KMS-11 (cell line): ENCODE results near the gene ZNF91.

Source experiments
- H2AFZ ChIP-seq: fragments of 200-600 bp; sonication (generic); 2 replicates; pipeline ENCODE4 v1.6.1; 2016; ENCODE audit warnings: antibody characterized with exemption, mixed run types, low read depth
- H3K27ac ChIP-seq: fragments of 200-600 bp; sonication (generic); 2 replicates; pipeline ENCODE4 v1.6.1; 2016; ENCODE audit warnings: mild to moderate bottlenecking, mixed run types
- H3K27me3 ChIP-seq: fragments of 200-600 bp; sonication (generic); 2 replicates; pipeline ENCODE4 v1.6.1; 2017; ENCODE audit warnings: mild to moderate bottlenecking, low read depth, mixed run types, moderate library complexity; ENCODE audit not compliant: insufficient read depth
- H3K36me3 ChIP-seq: fragments of 200-600 bp; sonication (generic); 2 replicates; pipeline ENCODE4 v1.6.1; 2017; ENCODE audit warnings: mild to moderate bottlenecking, mixed run types; ENCODE audit not compliant: insufficient read depth
- H3K4me1 ChIP-seq: fragments of 200-600 bp; sonication (generic); 2 replicates; pipeline ENCODE4 v1.6.1; 2016; ENCODE audit warnings: mild to moderate bottlenecking, low read depth, mixed run types; ENCODE audit not compliant: poor library complexity, severe bottlenecking
- H3K4me2 ChIP-seq: fragments of 200-600 bp; sonication (generic); 2 replicates; pipeline ENCODE4 v1.7.0; 2016; ENCODE audit warnings: mild to moderate bottlenecking, mixed run types
- H3K4me3 ChIP-seq: fragments of 200-600 bp; sonication (generic); IDR thresholded peaks from 2 replicates; pipeline ENCODE4 v1.6.1; 2017; ENCODE audit warnings: low read depth, low read length, mixed read lengths; ENCODE audit not compliant: insufficient read depth
- H3K79me2 ChIP-seq: fragments of 200-600 bp; sonication (generic); 2 replicates; pipeline ENCODE4 v1.6.1; 2016; ENCODE audit warnings: low read depth, mixed run types; ENCODE audit not compliant: insufficient read depth
- H3K9ac ChIP-seq: fragments of 200-600 bp; sonication (generic); 2 replicates; pipeline ENCODE4 v1.6.1; 2016; ENCODE audit warnings: mild to moderate bottlenecking, mixed run types
- H4K20me1 ChIP-seq: fragments of 200-600 bp; sonication (generic); 2 replicates; pipeline ENCODE4 v1.6.1; 2016; ENCODE audit warnings: mild to moderate bottlenecking, mixed run types; ENCODE audit not compliant: insufficient read depth
- CTCF ChIP-seq: fragments of 200-600 bp; sonication (generic); conservative IDR thresholded peaks from 2 replicates; pipeline ENCODE4 v1.6.1; 2017; ENCODE audit warnings: low read depth, mild to moderate bottlenecking, antibody characterized with exemption, low read length, moderate library complexity, mixed read lengths

Gene ZNF91

GRCh38 chr19:23312515-23312914, 82.8 kb downstream of the ZNF91 start:
- Histone ChIP-seq H3K27me3 (no peaks in the 10 kb centered on the region), H3K27ac (no peak overlapping the region), H3K79me2 (no peaks in the 10 kb centered on the region), H3K9ac (no peak overlapping the region), H4K20me1 (no peaks in the 10 kb centered on the region), H3K4me3 (no peak overlapping the region), H3K4me1 (no peaks in the 10 kb centered on the region), H3K36me3 (no peaks in the 10 kb centered on the region), H3K4me2 (no peak overlapping the region), H2AFZ (no peak overlapping the region)
- no peak for TF ChIP-seq CTCF

GRCh38 chr19:23311551-23311950, 83.7 kb downstream of the ZNF91 start:
- H3K4me1 ChIP-seq: no peaks in the 10 kb centered on the region
- H3K36me3 ChIP-seq: no peaks in the 10 kb centered on the region
- no peaks in the 10 kb centered on the region for H4K20me1 ChIP-seq
- no peak for TF ChIP-seq CTCF
- H3K4me2 ChIP-seq: no peak overlapping the region
- no peak overlapping the region for H3K4me3 ChIP-seq
- H3K9ac ChIP-seq: no peak overlapping the region
- H2AFZ ChIP-seq: no peak overlapping the region
- no peak overlapping the region for H3K27ac ChIP-seq
- H3K79me2 ChIP-seq: no peaks in the 10 kb centered on the region
- no peaks in the 10 kb centered on the region for H3K27me3 ChIP-seq

- H3K9ac ChIP-seq: no peak overlapping the region
- no peaks in the 10 kb centered on the region for H3K79me2 ChIP-seq
- H3K27me3 ChIP-seq: no peaks in the 10 kb centered on the region
- no peak overlapping the region for H3K4me2 ChIP-seq
- no peak overlapping the region for H3K4me3 ChIP-seq
- no peak for TF ChIP-seq CTCF
- H3K36me3 ChIP-seq: no peaks in the 10 kb centered on the region
- H3K27ac ChIP-seq: no peak overlapping the region
- H3K4me1 ChIP-seq: no peaks in the 10 kb centered on the region
- H2AFZ ChIP-seq: no peak overlapping the region
- no peaks in the 10 kb centered on the region for H4K20me1 ChIP-seq
Measured at GRCh38 chr19:23310729-23311211, 84.5 kb downstream of the ZNF91 start.

GRCh38 chr19:23309926-23310325, 85.3 kb downstream of the ZNF91 start:
- no peak overlapping the region for H2AFZ ChIP-seq
- TF ChIP-seq CTCF: no peak

GRCh38 chr19:23305555-23305954, 89.7 kb downstream of the ZNF91 start:
- no peak for TF ChIP-seq CTCF
- H4K20me1 ChIP-seq: no peaks in the 10 kb centered on the region

More at GRCh38 chr19:23309926-23310325, 85.3 kb downstream of the ZNF91 start:
- Histone ChIP-seq H3K79me2 (no peaks in the 10 kb centered on the region), H3K27me3 (no peaks in the 10 kb centered on the region), H3K4me2 (no peak overlapping the region), H3K4me3 (no peak overlapping the region), H4K20me1 (no peaks in the 10 kb centered on the region), H3K4me1 (no peaks in the 10 kb centered on the region), H3K36me3 (no peaks in the 10 kb centered on the region), H3K27ac (no peak overlapping the region), H3K9ac (no peak overlapping the region)

More at GRCh38 chr19:23305555-23305954, 89.7 kb downstream of the ZNF91 start:
- no peaks in the 10 kb centered on the region for H3K79me2 ChIP-seq
- H3K4me1 ChIP-seq: no peaks in the 10 kb centered on the region
- no peak overlapping the region for H2AFZ ChIP-seq
- no peak overlapping the region for H3K27ac ChIP-seq
- no peak overlapping the region for H3K4me3 ChIP-seq
- no peak overlapping the region for H3K4me2 ChIP-seq
- H3K9ac ChIP-seq: no peak overlapping the region
- H3K36me3 ChIP-seq: no peaks in the 10 kb centered on the region
- H3K27me3 ChIP-seq: no peaks in the 10 kb centered on the region
